ENCODE measurements around the gene MALT1.
A peak's percentile ranks its signal among the peaks of the same experiment; 100 is the strongest.
"Not testable (repeated sequence)": the region's sequence is repeated elsewhere in the genome, so short reads cannot be mapped to it uniquely, and the experiment has no call there.

The MALT1 gene

DNA sequence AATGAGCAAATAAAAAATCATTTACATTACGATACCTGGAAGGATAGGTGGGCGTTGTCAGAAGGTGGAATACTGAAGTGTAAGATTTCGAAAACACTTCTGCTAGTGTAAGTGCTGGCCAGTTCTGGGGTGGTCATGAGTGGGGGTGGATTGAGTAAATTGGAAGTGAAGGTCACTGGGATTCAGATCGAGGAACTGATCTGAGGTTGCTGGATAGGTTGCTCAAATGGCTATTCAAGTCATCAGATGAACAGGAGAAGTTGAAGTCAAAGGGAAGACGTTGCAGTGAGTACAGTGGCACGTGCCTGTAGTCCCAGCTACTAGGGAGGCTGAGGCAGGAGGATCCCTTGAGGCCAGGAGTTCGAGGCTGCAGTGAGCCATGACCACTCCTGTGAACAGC lies 95.7 kb downstream of the MALT1 start:
- TF ChIP-seq, protein P1, sequence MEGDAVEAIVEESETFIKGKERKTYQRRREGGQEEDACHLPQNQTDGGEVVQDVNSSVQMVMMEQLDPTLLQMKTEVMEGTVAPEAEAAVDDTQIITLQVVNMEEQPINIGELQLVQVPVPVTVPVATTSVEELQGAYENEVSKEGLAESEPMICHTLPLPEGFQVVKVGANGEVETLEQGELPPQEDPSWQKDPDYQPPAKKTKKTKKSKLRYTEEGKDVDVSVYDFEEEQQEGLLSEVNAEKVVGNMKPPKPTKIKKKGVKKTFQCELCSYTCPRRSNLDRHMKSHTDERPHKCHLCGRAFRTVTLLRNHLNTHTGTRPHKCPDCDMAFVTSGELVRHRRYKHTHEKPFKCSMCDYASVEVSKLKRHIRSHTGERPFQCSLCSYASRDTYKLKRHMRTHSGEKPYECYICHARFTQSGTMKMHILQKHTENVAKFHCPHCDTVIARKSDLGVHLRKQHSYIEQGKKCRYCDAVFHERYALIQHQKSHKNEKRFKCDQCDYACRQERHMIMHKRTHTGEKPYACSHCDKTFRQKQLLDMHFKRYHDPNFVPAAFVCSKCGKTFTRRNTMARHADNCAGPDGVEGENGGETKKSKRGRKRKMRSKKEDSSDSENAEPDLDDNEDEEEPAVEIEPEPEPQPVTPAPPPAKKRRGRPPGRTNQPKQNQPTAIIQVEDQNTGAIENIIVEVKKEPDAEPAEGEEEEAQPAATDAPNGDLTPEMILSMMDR (IDR thresholded peaks at IDR 0.05; ENCODE audit: control insufficient read depth, extremely low read depth, insufficient read depth): no peak
- no peak for DNase-seq (ENCODE audit: low read depth)

DNA sequence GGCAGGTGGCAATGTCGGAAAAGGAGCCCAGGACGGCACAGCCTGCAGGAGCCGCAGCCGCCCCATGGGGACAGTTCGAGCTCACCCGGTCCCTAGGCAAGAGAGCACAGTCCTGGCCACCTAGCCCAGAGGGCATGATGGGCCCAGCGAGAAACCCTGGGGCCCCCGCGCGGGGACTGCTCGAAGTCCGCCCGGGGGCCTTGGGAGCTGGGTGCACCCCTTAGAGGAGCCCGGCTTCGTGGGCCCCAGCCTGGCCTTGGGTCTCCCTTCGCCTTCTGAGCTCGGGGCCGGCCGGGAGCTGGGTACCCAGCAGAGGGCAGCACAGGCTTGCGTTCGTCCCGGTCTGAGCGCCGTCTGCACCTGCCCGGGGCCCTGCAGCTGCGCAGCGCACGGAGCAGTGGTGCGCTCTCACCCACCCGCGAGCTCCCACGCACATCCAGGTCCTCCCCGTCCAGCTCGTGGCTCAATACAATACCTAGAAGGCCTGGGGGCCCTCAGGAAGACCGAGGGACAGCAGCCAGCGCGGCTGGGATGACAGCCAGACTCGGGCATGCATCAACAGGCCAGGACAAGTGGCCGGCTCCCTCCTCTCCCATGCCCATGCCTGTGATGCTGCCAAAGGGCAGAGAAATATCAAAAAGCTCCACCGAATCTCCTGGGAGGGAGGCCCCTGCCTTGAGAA lies 97.2 kb downstream of the MALT1 start:
- no peak overlapping the region for H3K4me3 ChIP-seq (ENCODE audit: low read depth, low read length)
- TF ChIP-seq, protein P1 (IDR thresholded peaks at IDR 0.05; ENCODE audit: control insufficient read depth, extremely low read depth, insufficient read depth): peak; percentile 95
- DNase-seq (ENCODE audit: low read depth): no peak

More for the DNA sequence above, 95.7 kb downstream of the MALT1 start:
- H3K4me3 ChIP-seq (ENCODE audit: low read depth, low read length): no peak overlapping the region

DNA sequence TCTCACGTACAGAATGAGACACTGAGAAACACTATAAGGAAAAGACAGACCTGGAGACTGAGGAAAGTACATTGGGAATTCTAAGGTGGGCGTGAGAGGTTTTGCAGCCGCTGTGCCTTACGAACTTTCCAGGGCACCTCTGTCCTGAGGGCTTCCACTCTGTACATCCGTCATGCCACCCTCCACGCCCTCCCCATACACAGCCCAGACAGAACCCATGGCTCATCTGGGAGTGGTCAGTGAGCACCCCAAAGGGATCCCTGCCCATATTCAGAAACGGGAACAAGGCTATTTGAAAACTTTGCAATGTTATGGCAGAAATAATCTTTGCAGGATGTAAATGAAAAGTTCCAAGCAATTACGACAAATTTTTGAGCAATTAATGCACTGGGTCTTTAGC lies 98.1 kb downstream of the MALT1 start:
- DNase-seq (ENCODE audit: low read depth): no peak
- H3K4me3 ChIP-seq (ENCODE audit: low read depth, low read length): no peak overlapping the region
- TF ChIP-seq, protein P1 (IDR thresholded peaks at IDR 0.05; ENCODE audit: control insufficient read depth, extremely low read depth, insufficient read depth): no peak

DNA sequence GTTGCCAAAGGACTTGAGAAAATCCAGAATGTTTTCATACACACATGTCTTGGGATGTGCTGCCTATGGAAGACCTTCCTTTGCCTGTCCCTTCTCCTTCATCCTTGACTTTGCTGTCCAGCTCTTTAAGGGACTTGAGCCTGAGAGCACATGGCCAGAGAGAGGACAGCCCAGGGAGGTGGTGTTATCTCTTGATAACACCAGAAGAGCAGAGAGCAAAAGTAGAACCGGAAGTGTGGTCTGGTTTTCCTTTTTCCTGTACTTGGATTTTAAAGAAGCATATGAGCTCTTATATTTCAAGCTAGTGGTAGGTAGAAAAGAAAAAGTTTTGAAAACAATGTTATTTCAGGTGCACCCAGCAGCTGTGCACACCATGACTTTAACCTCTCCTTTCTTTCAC lies 99.3 kb downstream of the MALT1 start:
- TF ChIP-seq, protein P1 (IDR thresholded peaks at IDR 0.05; ENCODE audit: control insufficient read depth, extremely low read depth, insufficient read depth): no peak
- DNase-seq (ENCODE audit: low read depth): no peak
- H3K4me3 ChIP-seq (ENCODE audit: low read depth, low read length): no peak overlapping the region

DNA sequence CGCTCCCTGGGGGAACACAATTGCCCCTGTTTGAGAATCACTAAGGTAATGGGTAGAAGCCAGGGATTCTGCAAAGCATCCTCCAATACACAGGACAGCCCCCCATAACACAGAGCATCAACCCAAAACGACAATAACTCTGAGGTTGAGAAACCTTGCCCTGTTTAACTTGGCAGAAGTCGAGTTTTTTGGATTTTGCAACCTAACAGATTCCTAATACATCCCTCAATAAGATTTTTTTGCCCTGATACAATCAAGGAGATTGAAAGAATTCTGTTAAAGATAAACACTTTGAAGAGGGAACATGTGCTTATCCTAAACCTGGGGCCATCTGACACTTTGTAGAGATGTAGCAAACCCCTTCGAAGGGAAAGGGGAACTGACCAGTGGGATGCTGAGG lies 100.9 kb downstream of the MALT1 start:
- no peak overlapping the region for H3K4me3 ChIP-seq (ENCODE audit: low read depth, low read length)
- DNase-seq (ENCODE audit: low read depth): no peak
- TF ChIP-seq, protein P1 (IDR thresholded peaks at IDR 0.05; ENCODE audit: control insufficient read depth, extremely low read depth, insufficient read depth): no peak

DNA sequence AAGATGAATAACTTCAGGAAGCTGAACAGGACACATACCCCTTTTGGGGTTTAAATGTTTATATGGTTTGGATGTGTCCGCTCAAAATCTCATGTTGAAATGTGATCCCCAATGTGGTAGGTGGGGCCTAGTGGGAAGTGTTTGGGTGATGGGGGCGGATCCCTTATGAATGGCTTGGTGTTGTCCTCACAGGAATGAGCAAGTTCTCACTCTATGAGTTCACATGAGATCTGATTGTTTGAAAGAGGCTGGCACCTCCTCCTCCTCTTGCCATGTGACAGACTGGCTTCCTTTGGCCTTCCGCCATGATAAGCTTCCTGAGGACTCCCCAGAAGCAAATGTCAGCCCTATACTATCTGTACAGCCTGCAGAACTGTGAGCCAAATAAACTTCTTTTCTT lies 104.8 kb downstream of the MALT1 start:
- no peak overlapping the region for H3K4me3 ChIP-seq (ENCODE audit: low read depth, low read length)
- TF ChIP-seq, protein P1 (IDR thresholded peaks at IDR 0.05; ENCODE audit: control insufficient read depth, extremely low read depth, insufficient read depth): no peak
- no peak for DNase-seq (ENCODE audit: low read depth)

DNA sequence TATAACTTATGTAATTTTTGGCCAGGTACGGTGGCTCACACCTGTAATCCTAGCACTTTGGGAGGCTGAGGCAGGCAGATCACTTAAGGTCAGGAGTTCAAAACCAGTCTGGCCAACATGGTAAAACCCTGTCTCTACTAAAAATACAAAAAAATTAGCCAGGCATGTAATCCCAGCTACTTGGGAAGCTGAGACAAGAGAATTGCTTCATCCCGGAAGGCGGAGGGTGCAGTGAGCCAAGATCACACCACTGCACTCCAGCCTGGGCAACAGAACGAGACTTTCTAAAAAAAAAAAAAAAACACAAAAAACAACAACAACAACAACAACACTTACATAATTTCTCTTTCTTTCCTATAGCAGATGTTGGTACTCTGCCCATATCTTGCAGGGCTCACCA lies 105.3 kb downstream of the MALT1 start:
- not testable (repeated sequence) for H3K4me3 ChIP-seq (ENCODE audit: low read depth, low read length); DNase-seq (ENCODE audit: low read depth)

Data from LNCaP clone FGC (cell line).